SK-N-SH (cell line): ENCODE data around the gene OPTC. TPM values are rescaled to one million over a fixed set of nuclear protein-coding genes. Genes with fewer than 3 reads are reported as not detected.

Experiments
- CTCF ChIA-PET: fragments of 300-600, 350-600 bp; formaldehyde crosslinking; extraction: SDS; loops from one replicate; lab custom pipeline; 2021; lab: Yijun Ruan, JAX
- POLR2A ChIA-PET: fragments of 350-600 bp; sonication (Branson Sonifier 250); formaldehyde crosslinking; extraction: SDS; loops from one replicate; lab custom pipeline; 2020; ENCODE audit warnings: antibody characterized with exemption, inconsistent platforms; lab: Yijun Ruan, JAX
- DNase-seq: peaks from one replicate; pipeline ENCODE4 v3.0.0; 2012
- H2AFZ ChIP-seq: fragments of 200-600 bp; sonication (generic); 2 replicates; pipeline ENCODE4 v1.8.1; 2016; ENCODE audit warnings: antibody characterized with exemption, mild to moderate bottlenecking, low read depth
- H3F3A ChIP-seq: fragments of 200-600 bp; sonication (generic); replicated peaks from 2 replicates; pipeline ENCODE3; 2016; ENCODE audit warnings: antibody characterized with exemption, mild to moderate bottlenecking; ENCODE audit not compliant: insufficient read depth
- H3K27ac ChIP-seq, 2 experiments: fragments of 200-500 bp in 1 of 2; fragments of 200-600 bp in 1 of 2; sonication (Bioruptor generic) in 1 of 2; sonication (generic), shearing (Covaris generic) in 1 of 2; 2 replicates each; pipeline versions ENCODE4 v1.5.1 to v1.6.1; 2014 to 2016; ENCODE audit warnings: low read depth in 2 of 2, inconsistent platforms in 1 of 2, low read length in 1 of 2, mild to moderate bottlenecking in 1 of 2, mixed read lengths in 1 of 2
- H3K27me3 ChIP-seq: fragments of 200-600 bp; sonication (generic), shearing (Covaris generic); 2 replicates; pipeline ENCODE4 v1.6.1; 2016; ENCODE audit warnings: mixed run types; ENCODE audit not compliant: insufficient read depth
- H3K36me3 ChIP-seq, 2 experiments: fragments of 200-500 bp in 1 of 2; fragments of 200-600 bp in 1 of 2; sonication (Bioruptor generic) in 1 of 2; sonication (generic) in 1 of 2; replicated peaks in 1 of 2; 2 replicates each; pipeline versions ENCODE3 to v1.5.1; 2014 to 2016; ENCODE audit warnings: low read length in 1 of 2, mild to moderate bottlenecking in 1 of 2; ENCODE audit not compliant: insufficient read depth in 2 of 2, control insufficient read depth in 1 of 2
- H3K4me1 ChIP-seq, 2 experiments: fragments of 200-500 bp in 1 of 2; fragments of 200-600 bp in 1 of 2; sonication (Bioruptor generic) in 1 of 2; sonication (generic), shearing (Covaris generic) in 1 of 2; 2 replicates each; pipeline versions ENCODE4 v1.5.1 to v1.6.1; 2014 to 2016; ENCODE audit warnings: low read depth in 1 of 2, low read length in 1 of 2, mixed run types in 1 of 2; ENCODE audit not compliant: insufficient read depth in 2 of 2, control insufficient read depth in 1 of 2
- H3K4me2 ChIP-seq: fragments of 200-600 bp; sonication (generic), shearing (Covaris generic); 2 replicates; pipeline ENCODE4 v1.6.1; 2017; ENCODE audit warnings: mixed run types
- H3K4me3 ChIP-seq, 2 experiments: fragments of 200-500 bp in 1 of 2; fragments of 200-600 bp in 1 of 2; sonication (Bioruptor generic) in 1 of 2; sonication (generic), shearing (Covaris generic) in 1 of 2; 2 replicates each; pipeline versions ENCODE4 v1.5.1 to v1.8.1; 2014 to 2016; ENCODE audit warnings: low read depth in 2 of 2, inconsistent platforms in 1 of 2, low read length in 1 of 2, mild to moderate bottlenecking in 1 of 2, mixed read lengths in 1 of 2, moderate library complexity in 1 of 2
- H3K79me2 ChIP-seq: fragments of 200-600 bp; sonication (generic); 2 replicates; pipeline ENCODE4 v1.8.1; 2017; ENCODE audit warnings: mild to moderate bottlenecking; ENCODE audit not compliant: insufficient read depth
- H3K9ac ChIP-seq: fragments of 200-600 bp; sonication (generic); 2 replicates; pipeline ENCODE4 v1.6.1; 2017; ENCODE audit warnings: mixed run types
- H3K9me2 ChIP-seq: fragments of 200-600 bp; sonication (generic); 2 replicates; pipeline ENCODE4 v1.6.1; 2017; ENCODE audit warnings: mixed run types
- H3K9me3 ChIP-seq: fragments of 200-600 bp; sonication (generic); 2 replicates; pipeline ENCODE4 v1.6.1; 2017; ENCODE audit warnings: mixed run types, mild to moderate bottlenecking, moderate library complexity
- H4K20me1 ChIP-seq: fragments of 200-600 bp; sonication (generic); 2 replicates; pipeline ENCODE4 v1.6.1; 2017; ENCODE audit warnings: mild to moderate bottlenecking, mixed run types; ENCODE audit not compliant: insufficient read depth
- CTCF ChIP-seq: fragments of 200-600 bp; sonication (generic); IDR thresholded peaks from 2 replicates; pipeline ENCODE4 v1.6.1; 2017; ENCODE audit warnings: antibody characterized with exemption, mild to moderate bottlenecking, moderate library complexity
- ELF1 ChIP-seq: IDR thresholded peaks from 2 replicates; pipeline ENCODE4 v1.4.0; 2012
- EP300 ChIP-seq, 2 experiments: IDR thresholded peaks; 2 replicates each; pipeline versions ENCODE4 v1.4.0 to v1.6.1; 2012; ENCODE audit warnings: borderline replicate concordance in 1 of 2, low read depth in 1 of 2, low read length in 1 of 2
- FOXJ3 ChIP-seq: sonication (generic); formaldehyde crosslinking; IDR thresholded peaks from 2 replicates; pipeline ENCODE4 v1.5.1; 2020; ENCODE audit warnings: mild to moderate bottlenecking, missing genetic modification reagents
- GABPA ChIP-seq: IDR thresholded peaks from 2 replicates; pipeline ENCODE4 v1.4.0; 2012; ENCODE audit warnings: low read depth, mild to moderate bottlenecking
- GATA2 ChIP-seq: sonication (generic); formaldehyde crosslinking; IDR thresholded peaks from 2 replicates; pipeline ENCODE4 v1.5.0; 2020; ENCODE audit warnings: mild to moderate bottlenecking, missing genetic modification reagents
- MAX ChIP-seq: IDR thresholded peaks from 2 replicates; pipeline ENCODE4 v1.4.0; 2012; ENCODE audit warnings: low read depth
- MEF2A ChIP-seq: IDR thresholded peaks from 2 replicates; pipeline ENCODE4 v1.4.0; 2012; ENCODE audit warnings: low read depth, borderline replicate concordance
- MXI1 ChIP-seq: IDR thresholded peaks from 2 replicates; pipeline ENCODE4 v1.6.1; 2012; ENCODE audit warnings: mild to moderate bottlenecking, low read depth, low read length, improper control_type of control experiment
- NFIC ChIP-seq: IDR thresholded peaks from 2 replicates; pipeline ENCODE4 v1.4.0; 2012; ENCODE audit warnings: borderline replicate concordance
- NRF1 ChIP-seq: IDR thresholded peaks from 2 replicates; pipeline ENCODE4 v1.6.1; 2012; ENCODE audit warnings: low read depth, mild to moderate bottlenecking, low read length
- POLR2AphosphoS5 ChIP-seq: IDR thresholded peaks from 2 replicates; pipeline ENCODE4 v1.6.1; 2012; ENCODE audit warnings: low read depth, low read length
- RAD21 ChIP-seq: IDR thresholded peaks from 2 replicates; pipeline ENCODE4 v1.6.1; 2012; ENCODE audit warnings: mild to moderate bottlenecking, low read length
- RCOR1 ChIP-seq: fragments of 150-350 bp; IDR thresholded peaks from 2 replicates; pipeline ENCODE4 v1.6.1; 2017; ENCODE audit warnings: antibody characterized with exemption, low read length
- RXRA ChIP-seq: IDR thresholded peaks from 2 replicates; pipeline ENCODE4 v1.4.0; 2012; ENCODE audit warnings: low read depth, mild to moderate bottlenecking, borderline replicate concordance
- SIN3A ChIP-seq: IDR thresholded peaks from 2 replicates; pipeline ENCODE4 v1.6.1; 2012; ENCODE audit warnings: low read depth, mild to moderate bottlenecking, low read length, moderate library complexity, borderline replicate concordance
- TAF1 ChIP-seq: IDR thresholded peaks from 2 replicates; pipeline ENCODE4 v1.6.1; 2012; ENCODE audit warnings: low read depth, mild to moderate bottlenecking, low read length, moderate library complexity, borderline replicate concordance
- TCF12 ChIP-seq: IDR thresholded peaks from 2 replicates; pipeline ENCODE4 v1.4.0; 2012
- USF2 ChIP-seq: fragments of 150-350 bp; IDR thresholded peaks from 2 replicates; pipeline ENCODE4 v1.6.1; 2017; ENCODE audit warnings: antibody characterized with exemption, low read length, low read depth, borderline replicate concordance
- WGBS: methylation state at CpG from one replicate; pipeline ENCODE4 v1.1.6; 2017; ENCODE audit warnings: low lambda C conversion rate; 5-methylcytosine and 5-hydroxymethylcytosine counted together
- polyA plus RNA-seq, 3 experiments: library from polyadenylated mRNA; depleted of rRNA; stranded (reverse); fragments of >200 nt; gene quantifications; 2 replicates each; pipeline ENCODE4 v1.2.3, GENCODE V29; 2012
- TF ChIP-seq, protein P1 (sequence below): IDR thresholded peaks from 2 replicates; pipeline ENCODE4 v1.4.0; 2012; ENCODE audit warnings: low read depth, borderline replicate concordance
- TF ChIP-seq, protein P2 (sequence below): IDR thresholded peaks from 2 replicates; pipeline ENCODE4; 2012

Gene OPTC
- polyA plus RNA-seq, 1 of the 3 experiments (the other 2 are of a cell fraction) = not detected

- no peaks in the 10 kb centered on the region for H3F3A ChIP-seq
- H3K36me3 ChIP-seq = no peaks in the 10 kb centered on the region
- H3K4me3 ChIP-seq = no peak overlapping the region
- H4K20me1 ChIP-seq = no peaks in the 10 kb centered on the region
- CTCF ChIA-PET = interaction anchor here (1.0 to 1.3 kb wide), 3 partner anchors 23 to 237 kb away, joined by 3 to 4 read pairs (median 3); no protein-coding TSS in a partner anchor
- H3K79me2 ChIP-seq = no peaks in the 10 kb centered on the region
- H3K27ac ChIP-seq = no peak overlapping the region
- peaks cover 3 to 8% of the 10 kb centered on the region in 2 experiments; a peak in 2 of 4 replicates for H3K4me1 ChIP-seq
- no peak overlapping the region for H2AFZ ChIP-seq
- no peak overlapping the region for H3K9ac ChIP-seq
- H3K4me2 ChIP-seq = no peak overlapping the region
- 67% methylated on average over 5 of the region's 5 CpGs for WGBS
- no peak for DNase-seq
- no peak for TF ChIP-seq RXRA
- TF ChIP-seq POLR2AphosphoS5 = no peak
- TF ChIP-seq RCOR1 = no peak
- no peaks in the 10 kb centered on the region for H3K9me3 ChIP-seq
- POLR2A ChIA-PET = no interaction called here
- no peaks in the 10 kb centered on the region for H3K27me3 ChIP-seq
- H3K9me2 ChIP-seq = no peaks in the 10 kb centered on the region
These were observed 29.7 kb upstream of the OPTC start for GRCh38 chr1:203464226-203464625.

DNA sequence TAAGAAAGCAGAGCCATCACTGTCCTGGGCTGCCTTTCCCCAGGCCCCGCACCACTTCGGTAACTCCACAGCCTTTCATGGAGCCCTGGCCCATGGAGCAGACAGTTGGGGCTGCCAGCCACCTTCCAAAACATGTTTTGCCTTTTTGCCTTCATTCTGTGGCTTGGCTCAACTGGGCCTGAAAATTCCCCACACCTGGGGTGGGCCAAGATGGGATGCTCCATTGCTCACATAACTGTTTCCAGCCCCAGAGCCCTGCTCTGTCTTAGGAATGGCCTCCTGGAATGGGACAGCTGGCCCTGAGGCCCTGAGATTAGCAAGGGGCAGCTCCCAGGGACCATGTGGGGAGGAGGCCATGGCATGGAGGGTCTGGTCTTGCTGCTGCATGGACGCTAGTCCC lies 29.2 kb upstream of the OPTC start:
- WGBS = 95% methylated on average over 3 of the region's 3 CpGs
- DNase-seq = no peak
- Histone ChIP-seq H3K4me2 (no peak overlapping the region), H3K36me3 (no peaks in the 10 kb centered on the region), H3K9me2 (no peaks in the 10 kb centered on the region), H3K9me3 (no peaks in the 10 kb centered on the region), H3K9ac (no peak overlapping the region), H3F3A (no peaks in the 10 kb centered on the region), H3K4me3 (no peak overlapping the region), H2AFZ (no peak overlapping the region), H4K20me1 (no peaks in the 10 kb centered on the region), H3K27me3 (no peaks in the 10 kb centered on the region), H3K79me2 (no peaks in the 10 kb centered on the region), H3K27ac (no peak overlapping the region), H3K4me1 (peaks cover 3 to 8% of the 10 kb centered on the region in 2 experiments; a peak in 2 of 4 replicates)
- TF ChIP-seq GATA2 (CRISPR knock-in tag) = no peak
- no peak for TF ChIP-seq MXI1
- no peak for TF ChIP-seq USF2
- TF ChIP-seq MEF2A = no peak
- TF ChIP-seq GABPA = no peak
- no peak for TF ChIP-seq FOXJ3
- TF ChIP-seq, protein P1, sequence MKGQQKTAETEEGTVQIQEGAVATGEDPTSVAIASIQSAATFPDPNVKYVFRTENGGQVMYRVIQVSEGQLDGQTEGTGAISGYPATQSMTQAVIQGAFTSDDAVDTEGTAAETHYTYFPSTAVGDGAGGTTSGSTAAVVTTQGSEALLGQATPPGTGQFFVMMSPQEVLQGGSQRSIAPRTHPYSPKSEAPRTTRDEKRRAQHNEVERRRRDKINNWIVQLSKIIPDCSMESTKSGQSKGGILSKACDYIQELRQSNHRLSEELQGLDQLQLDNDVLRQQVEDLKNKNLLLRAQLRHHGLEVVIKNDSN = no peak
- TF ChIP-seq NRF1 = no peak
- no peak for TF ChIP-seq SIN3A
- TF ChIP-seq TAF1 = no peak
- TF ChIP-seq RXRA = no peak
- no peak for TF ChIP-seq RAD21
- TF ChIP-seq RCOR1 = no peak
- TF ChIP-seq, protein P2, sequence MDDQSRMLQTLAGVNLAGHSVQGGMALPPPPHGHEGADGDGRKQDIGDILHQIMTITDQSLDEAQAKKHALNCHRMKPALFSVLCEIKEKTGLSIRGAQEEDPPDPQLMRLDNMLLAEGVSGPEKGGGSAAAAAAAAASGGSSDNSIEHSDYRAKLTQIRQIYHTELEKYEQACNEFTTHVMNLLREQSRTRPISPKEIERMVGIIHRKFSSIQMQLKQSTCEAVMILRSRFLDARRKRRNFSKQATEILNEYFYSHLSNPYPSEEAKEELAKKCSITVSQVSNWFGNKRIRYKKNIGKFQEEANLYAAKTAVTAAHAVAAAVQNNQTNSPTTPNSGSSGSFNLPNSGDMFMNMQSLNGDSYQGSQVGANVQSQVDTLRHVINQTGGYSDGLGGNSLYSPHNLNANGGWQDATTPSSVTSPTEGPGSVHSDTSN = no peak
- TF ChIP-seq TCF12 = no peak
- no peak for TF ChIP-seq EP300 (IDR thresholded peaks at IDR 0.05; ENCODE audit: borderline replicate concordance in 1 of 2, low read depth in 1 of 2, low read length in 1 of 2)
- TF ChIP-seq ELF1 = no peak
- no peak for TF ChIP-seq NFIC
- TF ChIP-seq CTCF = no peak
- no peak for TF ChIP-seq MAX
- CTCF ChIA-PET = interaction anchor here (1.0 to 3.0 kb wide), 5 partner anchors 23 to 237 kb away, joined by 3 to 14 read pairs (median 10); no protein-coding TSS in a partner anchor
- POLR2A ChIA-PET = no interaction called here
